Testis (tissue), 2 donors: ENCODE measurements around the gene PAK5.

Experiments
- CTCF ChIP-seq, 3 experiments: fragments of 450-650 bp in 2 of 3; fragments of 200-600 bp in 1 of 3; sonication (generic) in 1 of 3; IDR thresholded peaks; one replicate each; pipeline ENCODE4 v1.5.1; 2016 to 2019; ENCODE audit warnings: antibody characterized with exemption in 3 of 3, mild to moderate bottlenecking in 2 of 3, moderate library complexity in 1 of 3
- POLR2A ChIP-seq: fragments of 450-650 bp; IDR thresholded peaks from one replicate; pipeline ENCODE4 v1.6.1; 2017; ENCODE audit warnings: antibody characterized with exemption, mild to moderate bottlenecking, moderate library complexity

DNA sequence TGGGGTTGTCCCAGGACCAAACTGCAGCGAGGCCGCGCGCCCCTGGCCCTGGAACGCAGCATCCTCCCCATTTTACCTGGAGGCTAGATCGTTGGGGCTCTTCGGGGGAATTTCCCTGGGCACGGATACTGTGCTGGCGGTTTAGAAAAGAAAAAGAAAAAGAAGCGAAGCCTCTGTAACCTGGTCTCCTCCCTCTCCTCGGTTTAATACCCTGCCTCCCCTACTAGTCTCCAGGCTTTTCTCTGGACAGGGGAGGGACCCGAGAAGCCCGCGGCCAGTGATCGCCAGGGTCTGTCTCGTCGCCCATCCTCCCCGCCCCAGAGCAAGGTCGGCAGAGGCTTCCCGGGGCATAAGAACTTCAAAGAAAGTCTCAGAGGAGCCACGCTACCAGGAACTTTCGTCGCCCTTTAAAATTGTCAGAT, 330.6 kb downstream of the PAK5 start:
- TF ChIP-seq CTCF (IDR thresholded peaks at IDR 0.05): no peak
- no peak for TF ChIP-seq POLR2A
